GM23338 (cell line): ENCODE data around the gene OST4. TPM values are rescaled to one million over a fixed set of nuclear protein-coding genes. Genes with fewer than 3 reads are reported as not detected.

Experiments
- ATAC-seq: fragments of 200-7000 bp; cut with Tn5 transposase; 3 replicates; pipeline ENCODE4 v1.9.1; 2020
- DNase-seq: peaks from one replicate; pipeline ENCODE4 v3.0.0-alpha.2; 2015; ENCODE audit warnings: low spot score
- H2AFZ ChIP-seq: fragments of 200-600 bp; sonication (generic); 2 replicates; pipeline ENCODE4 v1.8.0; 2016; ENCODE audit warnings: antibody characterized with exemption, mild to moderate bottlenecking, moderate library complexity
- H3F3A ChIP-seq: fragments of 200-600 bp; sonication (generic); replicated peaks from 2 replicates; pipeline ENCODE4 v1.8.0; 2017; ENCODE audit warnings: antibody characterized with exemption, mixed run types, low read depth
- H3K27ac ChIP-seq: fragments of 200-600 bp; sonication (generic); 2 replicates; pipeline ENCODE4 v1.6.1; 2016; ENCODE audit warnings: low read depth
- H3K27me3 ChIP-seq: fragments of 200-600 bp; sonication (generic); 2 replicates; pipeline ENCODE4 v1.8.0; 2016; ENCODE audit warnings: mild to moderate bottlenecking, mixed run types, moderate library complexity; ENCODE audit not compliant: insufficient read depth
- H3K36me3 ChIP-seq: fragments of 200-600 bp; sonication (generic); 2 replicates; pipeline ENCODE4 v1.8.0; 2016; ENCODE audit warnings: mild to moderate bottlenecking; ENCODE audit not compliant: insufficient read depth
- H3K4me1 ChIP-seq: fragments of 200-600 bp; sonication (generic); 2 replicates; pipeline ENCODE4 v1.8.0; 2016; ENCODE audit warnings: mild to moderate bottlenecking, moderate library complexity; ENCODE audit not compliant: insufficient read depth
- H3K4me2 ChIP-seq: fragments of 200-600 bp; sonication (generic); 2 replicates; pipeline ENCODE4 v1.7.1; 2017; ENCODE audit warnings: mixed run types
- H3K4me3 ChIP-seq: fragments of 200-600 bp; sonication (generic); 2 replicates; pipeline ENCODE4 v1.6.1; 2016; ENCODE audit warnings: mixed run types
- H3K79me2 ChIP-seq: fragments of 200-600 bp; sonication (generic); replicated peaks from 2 replicates; pipeline ENCODE4 v1.8.0; 2017; ENCODE audit warnings: mild to moderate bottlenecking; ENCODE audit not compliant: insufficient read depth
- H3K9me2 ChIP-seq: fragments of 200-600 bp; sonication (generic); 2 replicates; pipeline ENCODE4 v1.8.0; 2017; ENCODE audit not compliant: insufficient read depth
- H4K20me1 ChIP-seq: fragments of 200-600 bp; sonication (generic); replicated peaks from 2 replicates; pipeline ENCODE4 v1.8.0; 2017; ENCODE audit warnings: mild to moderate bottlenecking; ENCODE audit not compliant: insufficient read depth
- H3K27ac Mint-ChIP-seq: 2 replicates; pipeline ENCODE4 v1.8.0; 2020; ENCODE audit warnings: inconsistent platforms, mild to moderate bottlenecking, moderate library complexity, mixed read lengths
- H3K27me3 Mint-ChIP-seq: 3 replicates; pipeline ENCODE4 v1.8.0; 2022; ENCODE audit warnings: low read depth, mild to moderate bottlenecking, moderate library complexity, mixed read lengths, inconsistent platforms; ENCODE audit not compliant: insufficient read depth, poor library complexity
- H3K36me3 Mint-ChIP-seq: 3 replicates; pipeline ENCODE4 v1.8.0; 2021; ENCODE audit warnings: low read depth, mild to moderate bottlenecking, inconsistent platforms, moderate library complexity, mixed read lengths
- H3K4me1 Mint-ChIP-seq: 3 replicates; pipeline ENCODE4 v1.8.0; 2020; ENCODE audit warnings: mild to moderate bottlenecking, inconsistent platforms, mixed read lengths
- H3K4me3 Mint-ChIP-seq: 3 replicates; pipeline ENCODE4 v1.8.0; 2021; ENCODE audit warnings: moderate library complexity, mild to moderate bottlenecking, inconsistent platforms, mixed read lengths
- H3K9me3 Mint-ChIP-seq: 3 replicates; pipeline ENCODE4 v1.8.0; 2020; ENCODE audit warnings: moderate library complexity, mild to moderate bottlenecking, inconsistent platforms, mixed read lengths
- CREB1 ChIP-seq: fragments of 250-450 bp; sonication (Bioruptor Pico); IDR thresholded peaks from 2 replicates; pipeline ENCODE4 v1.5.0; 2020; ENCODE audit warnings: low read depth, mild to moderate bottlenecking, moderate library complexity
- EZH2 ChIP-seq: fragments of 200-600 bp; sonication (generic); IDR thresholded peaks from one replicate; pipeline ENCODE4 v1.8.0; 2017; ENCODE audit warnings: antibody characterized with exemption, mild to moderate bottlenecking, low read depth; ENCODE audit not compliant: unreplicated experiment
- JUNB ChIP-seq: IDR thresholded peaks from one replicate; pipeline ENCODE4 v1.6.1; 2016; ENCODE audit warnings: antibody characterized with exemption; ENCODE audit not compliant: unreplicated experiment
- POLR2AphosphoS5 ChIP-seq: IDR thresholded peaks from 2 replicates; pipeline ENCODE4 v1.6.1; 2016; ENCODE audit warnings: antibody characterized with exemption, low read depth
- STAT1 ChIP-seq: IDR thresholded peaks from one replicate; pipeline ENCODE4 v1.6.1; 2016; ENCODE audit warnings: antibody characterized with exemption; ENCODE audit not compliant: unreplicated experiment
- ZNF114 ChIP-seq: fragments of 250-450 bp; sonication (Bioruptor Pico); IDR thresholded peaks from 2 replicates; pipeline ENCODE4 v1.5.0; 2020; ENCODE audit warnings: mild to moderate bottlenecking, moderate library complexity
- ZNF331 ChIP-seq: fragments of 250-450 bp; sonication (Bioruptor Pico); IDR thresholded peaks from 2 replicates; pipeline ENCODE4 v1.5.0; 2020; ENCODE audit warnings: low read depth, mild to moderate bottlenecking, moderate library complexity
- polyA plus RNA-seq: library from polyadenylated mRNA; unstranded; fragments of >200 nt; fragmentation: Nextera tagmentation; extraction: Ambion mirVana; gene quantifications from 2 replicates; pipeline ENCODE4 v1.2.1, GENCODE V29; 2016
- total RNA-seq: library from RNA; depleted of rRNA; stranded (reverse); fragments of >200 nt; shearing (Covaris generic); gene quantifications from 2 replicates; pipeline ENCODE4 v1.2.3, GENCODE V29; 2014
- TF ChIP-seq, protein P1 (sequence below), 2 experiments: fragments of 200-600 bp in 1 of 2; sonication (generic) in 1 of 2; conservative IDR thresholded peaks; 2 replicates each; pipeline versions ENCODE4 v1.5.1 to v1.6.1; 2016 to 2017; ENCODE audit warnings: antibody characterized with exemption in 2 of 2, low read depth in 2 of 2, mild to moderate bottlenecking in 2 of 2, moderate library complexity in 1 of 2
- TF ChIP-seq, protein P2 (sequence below): IDR thresholded peaks from 2 replicates; pipeline ENCODE4 v1.6.1; 2016; ENCODE audit warnings: antibody characterized with exemption
- TF ChIP-seq, protein P3 (sequence below): IDR thresholded peaks from one replicate; pipeline ENCODE4 v1.6.1; 2018; ENCODE audit warnings: antibody characterized with exemption; ENCODE audit not compliant: unreplicated experiment
- TF ChIP-seq, protein P4 (sequence below): fragments of 250-450 bp; sonication (Bioruptor Pico); IDR thresholded peaks from 2 replicates; pipeline ENCODE4 v1.5.0; 2020; ENCODE audit warnings: mild to moderate bottlenecking, moderate library complexity

The OST4 gene
- total and polyA plus RNA-seq, 2 experiments from 2014 or later: 226 to 568 TPM

DNA sequence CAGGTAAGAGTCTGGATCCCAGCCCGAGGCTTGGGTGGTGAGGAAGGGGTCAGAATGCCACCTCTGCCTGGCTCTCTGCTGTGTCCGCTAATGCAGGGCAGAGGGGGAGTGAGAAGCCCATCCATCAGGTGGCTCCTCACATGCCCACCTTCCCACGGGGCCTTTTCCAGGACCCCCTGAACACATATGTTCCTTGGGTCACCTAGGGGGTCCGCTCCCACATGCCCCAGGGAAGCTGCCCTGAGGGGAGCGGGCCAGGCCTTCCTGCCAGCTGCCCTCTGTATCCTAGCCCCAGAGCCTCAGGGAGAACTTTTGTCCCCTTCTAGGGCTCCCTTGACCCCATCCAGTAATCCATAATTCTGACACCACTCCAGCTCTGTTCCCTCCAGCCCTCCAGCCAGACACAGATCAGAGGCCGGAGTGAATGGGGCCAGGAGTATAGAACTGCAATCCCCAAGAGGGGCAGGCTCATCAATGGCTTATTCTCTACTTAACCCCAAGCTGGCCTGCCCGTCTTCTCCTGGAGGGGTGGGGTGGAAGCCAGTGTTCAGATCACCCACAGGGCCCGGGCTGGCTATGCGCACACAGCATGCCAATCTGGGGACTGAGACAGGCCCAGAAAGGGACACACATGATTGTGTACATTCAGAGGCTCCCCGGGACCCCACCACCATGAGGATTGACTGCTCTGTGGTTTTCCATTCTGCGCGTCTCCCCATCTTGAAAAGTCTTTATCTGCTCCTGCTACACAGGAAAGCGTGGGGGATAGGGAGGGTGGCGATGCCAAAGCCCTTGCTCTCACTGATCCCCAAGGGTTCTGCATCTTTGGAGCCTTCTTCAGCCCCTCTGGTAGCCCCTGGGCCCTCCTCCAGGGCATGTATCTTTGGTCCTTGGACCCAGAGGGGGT is 8.0 kb upstream of the OST4 start:
- Histone ChIP-seq H3K36me3 (no peaks in the 10 kb centered on the region), H3K27me3 (peaks cover 2% of the 10 kb centered on the region; the same call in 1 of the 2 replicates), H3K9me2 (no peaks in the 10 kb centered on the region), H3K4me2 (peak overlapping the region; percentile 72; the same call in 1 of the 2 replicates), H3K27ac (no peak overlapping the region), H3K4me3 (no peak overlapping the region; the same call in 1 of the 2 replicates), H4K20me1 (no peaks in the 10 kb centered on the region), H3K4me1 (peaks cover 5% of the 10 kb centered on the region), H3F3A (no peaks in the 10 kb centered on the region), H2AFZ (peak overlapping the region; percentile 83; the same call in 1 of the 2 replicates), H3K79me2 (no peaks in the 10 kb centered on the region)
- H3K27me3 Mint-ChIP-seq: peaks cover 22% of the 10 kb centered on the region
- H3K4me1 Mint-ChIP-seq: peaks cover 32% of the 10 kb centered on the region
- H3K4me3 Mint-ChIP-seq: no peak overlapping the region; the same call in 2 of the 3 replicates
- DNase-seq (no peak), ATAC-seq (no peak)
- no peak for TF ChIP-seq POLR2AphosphoS5
- TF ChIP-seq, protein P1, sequence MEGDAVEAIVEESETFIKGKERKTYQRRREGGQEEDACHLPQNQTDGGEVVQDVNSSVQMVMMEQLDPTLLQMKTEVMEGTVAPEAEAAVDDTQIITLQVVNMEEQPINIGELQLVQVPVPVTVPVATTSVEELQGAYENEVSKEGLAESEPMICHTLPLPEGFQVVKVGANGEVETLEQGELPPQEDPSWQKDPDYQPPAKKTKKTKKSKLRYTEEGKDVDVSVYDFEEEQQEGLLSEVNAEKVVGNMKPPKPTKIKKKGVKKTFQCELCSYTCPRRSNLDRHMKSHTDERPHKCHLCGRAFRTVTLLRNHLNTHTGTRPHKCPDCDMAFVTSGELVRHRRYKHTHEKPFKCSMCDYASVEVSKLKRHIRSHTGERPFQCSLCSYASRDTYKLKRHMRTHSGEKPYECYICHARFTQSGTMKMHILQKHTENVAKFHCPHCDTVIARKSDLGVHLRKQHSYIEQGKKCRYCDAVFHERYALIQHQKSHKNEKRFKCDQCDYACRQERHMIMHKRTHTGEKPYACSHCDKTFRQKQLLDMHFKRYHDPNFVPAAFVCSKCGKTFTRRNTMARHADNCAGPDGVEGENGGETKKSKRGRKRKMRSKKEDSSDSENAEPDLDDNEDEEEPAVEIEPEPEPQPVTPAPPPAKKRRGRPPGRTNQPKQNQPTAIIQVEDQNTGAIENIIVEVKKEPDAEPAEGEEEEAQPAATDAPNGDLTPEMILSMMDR (conservative IDR thresholded peaks at IDR 0.05; ENCODE audit: low read depth in 2 of 2): no peak
- no peak for TF ChIP-seq JUNB
- TF ChIP-seq CREB1 (CRISPR knock-in tag): no peak
- no peak for TF ChIP-seq ZNF114 (CRISPR knock-in tag)
- TF ChIP-seq, protein P2, sequence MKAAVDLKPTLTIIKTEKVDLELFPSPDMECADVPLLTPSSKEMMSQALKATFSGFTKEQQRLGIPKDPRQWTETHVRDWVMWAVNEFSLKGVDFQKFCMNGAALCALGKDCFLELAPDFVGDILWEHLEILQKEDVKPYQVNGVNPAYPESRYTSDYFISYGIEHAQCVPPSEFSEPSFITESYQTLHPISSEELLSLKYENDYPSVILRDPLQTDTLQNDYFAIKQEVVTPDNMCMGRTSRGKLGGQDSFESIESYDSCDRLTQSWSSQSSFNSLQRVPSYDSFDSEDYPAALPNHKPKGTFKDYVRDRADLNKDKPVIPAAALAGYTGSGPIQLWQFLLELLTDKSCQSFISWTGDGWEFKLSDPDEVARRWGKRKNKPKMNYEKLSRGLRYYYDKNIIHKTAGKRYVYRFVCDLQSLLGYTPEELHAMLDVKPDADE: no peak
- no peak for TF ChIP-seq ZNF331 (CRISPR knock-in tag)
- TF ChIP-seq STAT1: no peak
- TF ChIP-seq, protein P3, sequence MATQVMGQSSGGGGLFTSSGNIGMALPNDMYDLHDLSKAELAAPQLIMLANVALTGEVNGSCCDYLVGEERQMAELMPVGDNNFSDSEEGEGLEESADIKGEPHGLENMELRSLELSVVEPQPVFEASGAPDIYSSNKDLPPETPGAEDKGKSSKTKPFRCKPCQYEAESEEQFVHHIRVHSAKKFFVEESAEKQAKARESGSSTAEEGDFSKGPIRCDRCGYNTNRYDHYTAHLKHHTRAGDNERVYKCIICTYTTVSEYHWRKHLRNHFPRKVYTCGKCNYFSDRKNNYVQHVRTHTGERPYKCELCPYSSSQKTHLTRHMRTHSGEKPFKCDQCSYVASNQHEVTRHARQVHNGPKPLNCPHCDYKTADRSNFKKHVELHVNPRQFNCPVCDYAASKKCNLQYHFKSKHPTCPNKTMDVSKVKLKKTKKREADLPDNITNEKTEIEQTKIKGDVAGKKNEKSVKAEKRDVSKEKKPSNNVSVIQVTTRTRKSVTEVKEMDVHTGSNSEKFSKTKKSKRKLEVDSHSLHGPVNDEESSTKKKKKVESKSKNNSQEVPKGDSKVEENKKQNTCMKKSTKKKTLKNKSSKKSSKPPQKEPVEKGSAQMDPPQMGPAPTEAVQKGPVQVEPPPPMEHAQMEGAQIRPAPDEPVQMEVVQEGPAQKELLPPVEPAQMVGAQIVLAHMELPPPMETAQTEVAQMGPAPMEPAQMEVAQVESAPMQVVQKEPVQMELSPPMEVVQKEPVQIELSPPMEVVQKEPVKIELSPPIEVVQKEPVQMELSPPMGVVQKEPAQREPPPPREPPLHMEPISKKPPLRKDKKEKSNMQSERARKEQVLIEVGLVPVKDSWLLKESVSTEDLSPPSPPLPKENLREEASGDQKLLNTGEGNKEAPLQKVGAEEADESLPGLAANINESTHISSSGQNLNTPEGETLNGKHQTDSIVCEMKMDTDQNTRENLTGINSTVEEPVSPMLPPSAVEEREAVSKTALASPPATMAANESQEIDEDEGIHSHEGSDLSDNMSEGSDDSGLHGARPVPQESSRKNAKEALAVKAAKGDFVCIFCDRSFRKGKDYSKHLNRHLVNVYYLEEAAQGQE: no peak
- TF ChIP-seq EZH2: no peak
- TF ChIP-seq, protein P4, sequence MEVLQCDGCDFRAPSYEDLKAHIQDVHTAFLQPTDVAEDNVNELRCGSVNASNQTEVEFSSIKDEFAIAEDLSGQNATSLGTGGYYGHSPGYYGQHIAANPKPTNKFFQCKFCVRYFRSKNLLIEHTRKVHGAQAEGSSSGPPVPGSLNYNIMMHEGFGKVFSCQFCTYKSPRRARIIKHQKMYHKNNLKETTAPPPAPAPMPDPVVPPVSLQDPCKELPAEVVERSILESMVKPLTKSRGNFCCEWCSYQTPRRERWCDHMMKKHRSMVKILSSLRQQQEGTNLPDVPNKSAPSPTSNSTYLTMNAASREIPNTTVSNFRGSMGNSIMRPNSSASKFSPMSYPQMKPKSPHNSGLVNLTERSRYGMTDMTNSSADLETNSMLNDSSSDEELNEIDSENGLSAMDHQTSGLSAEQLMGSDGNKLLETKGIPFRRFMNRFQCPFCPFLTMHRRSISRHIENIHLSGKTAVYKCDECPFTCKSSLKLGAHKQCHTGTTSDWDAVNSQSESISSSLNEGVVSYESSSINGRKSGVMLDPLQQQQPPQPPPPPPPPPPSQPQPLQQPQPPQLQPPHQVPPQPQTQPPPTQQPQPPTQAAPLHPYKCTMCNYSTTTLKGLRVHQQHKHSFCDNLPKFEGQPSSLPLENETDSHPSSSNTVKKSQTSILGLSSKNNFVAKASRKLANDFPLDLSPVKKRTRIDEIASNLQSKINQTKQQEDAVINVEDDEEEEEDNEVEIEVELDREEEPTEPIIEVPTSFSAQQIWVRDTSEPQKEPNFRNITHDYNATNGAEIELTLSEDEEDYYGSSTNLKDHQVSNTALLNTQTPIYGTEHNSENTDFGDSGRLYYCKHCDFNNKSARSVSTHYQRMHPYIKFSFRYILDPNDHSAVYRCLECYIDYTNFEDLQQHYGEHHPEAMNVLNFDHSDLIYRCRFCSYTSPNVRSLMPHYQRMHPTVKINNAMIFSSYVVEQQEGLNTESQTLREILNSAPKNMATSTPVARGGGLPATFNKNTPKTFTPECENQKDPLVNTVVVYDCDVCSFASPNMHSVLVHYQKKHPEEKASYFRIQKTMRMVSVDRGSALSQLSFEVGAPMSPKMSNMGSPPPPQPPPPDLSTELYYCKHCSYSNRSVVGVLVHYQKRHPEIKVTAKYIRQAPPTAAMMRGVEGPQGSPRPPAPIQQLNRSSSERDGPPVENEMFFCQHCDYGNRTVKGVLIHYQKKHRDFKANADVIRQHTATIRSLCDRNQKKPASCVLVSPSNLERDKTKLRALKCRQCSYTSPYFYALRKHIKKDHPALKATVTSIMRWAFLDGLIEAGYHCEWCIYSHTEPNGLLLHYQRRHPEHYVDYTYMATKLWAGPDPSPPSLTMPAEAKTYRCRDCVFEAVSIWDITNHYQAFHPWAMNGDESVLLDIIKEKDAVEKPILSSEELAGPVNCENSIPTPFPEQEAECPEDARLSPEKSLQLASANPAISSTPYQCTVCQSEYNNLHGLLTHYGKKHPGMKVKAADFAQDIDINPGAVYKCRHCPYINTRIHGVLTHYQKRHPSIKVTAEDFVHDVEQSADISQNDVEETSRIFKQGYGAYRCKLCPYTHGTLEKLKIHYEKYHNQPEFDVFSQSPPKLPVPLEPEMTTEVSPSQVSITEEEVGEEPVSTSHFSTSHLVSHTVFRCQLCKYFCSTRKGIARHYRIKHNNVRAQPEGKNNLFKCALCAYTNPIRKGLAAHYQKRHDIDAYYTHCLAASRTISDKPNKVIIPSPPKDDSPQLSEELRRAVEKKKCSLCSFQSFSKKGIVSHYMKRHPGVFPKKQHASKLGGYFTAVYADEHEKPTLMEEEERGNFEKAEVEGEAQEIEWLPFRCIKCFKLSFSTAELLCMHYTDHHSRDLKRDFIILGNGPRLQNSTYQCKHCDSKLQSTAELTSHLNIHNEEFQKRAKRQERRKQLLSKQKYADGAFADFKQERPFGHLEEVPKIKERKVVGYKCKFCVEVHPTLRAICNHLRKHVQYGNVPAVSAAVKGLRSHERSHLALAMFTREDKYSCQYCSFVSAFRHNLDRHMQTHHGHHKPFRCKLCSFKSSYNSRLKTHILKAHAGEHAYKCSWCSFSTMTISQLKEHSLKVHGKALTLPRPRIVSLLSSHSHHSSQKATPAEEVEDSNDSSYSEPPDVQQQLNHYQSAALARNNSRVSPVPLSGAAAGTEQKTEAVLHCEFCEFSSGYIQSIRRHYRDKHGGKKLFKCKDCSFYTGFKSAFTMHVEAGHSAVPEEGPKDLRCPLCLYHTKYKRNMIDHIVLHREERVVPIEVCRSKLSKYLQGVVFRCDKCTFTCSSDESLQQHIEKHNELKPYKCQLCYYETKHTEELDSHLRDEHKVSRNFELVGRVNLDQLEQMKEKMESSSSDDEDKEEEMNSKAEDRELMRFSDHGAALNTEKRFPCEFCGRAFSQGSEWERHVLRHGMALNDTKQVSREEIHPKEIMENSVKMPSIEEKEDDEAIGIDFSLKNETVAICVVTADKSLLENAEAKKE: no peak
- H3K9me3 Mint-ChIP-seq: no peaks in the 10 kb centered on the region; the same call in 2 of the 3 replicates
- no peaks in the 10 kb centered on the region for H3K36me3 Mint-ChIP-seq
- no peak overlapping the region for H3K27ac Mint-ChIP-seq
